NCI-H748 (cell line): Measurements from ENCODE around the gene TRMT1.

ENCODE experiments used
- DNase-seq: peaks from one replicate; lab custom pipeline; 2025; ENCODE audit not compliant: unreplicated experiment; lab: John Stamatoyannopoulos, UW

The TRMT1 gene

GRCh38 chr19:13057147-13057572 is 59.4 kb downstream of the TRMT1 start:
- DNase-seq: peak; percentile 91

DNA sequence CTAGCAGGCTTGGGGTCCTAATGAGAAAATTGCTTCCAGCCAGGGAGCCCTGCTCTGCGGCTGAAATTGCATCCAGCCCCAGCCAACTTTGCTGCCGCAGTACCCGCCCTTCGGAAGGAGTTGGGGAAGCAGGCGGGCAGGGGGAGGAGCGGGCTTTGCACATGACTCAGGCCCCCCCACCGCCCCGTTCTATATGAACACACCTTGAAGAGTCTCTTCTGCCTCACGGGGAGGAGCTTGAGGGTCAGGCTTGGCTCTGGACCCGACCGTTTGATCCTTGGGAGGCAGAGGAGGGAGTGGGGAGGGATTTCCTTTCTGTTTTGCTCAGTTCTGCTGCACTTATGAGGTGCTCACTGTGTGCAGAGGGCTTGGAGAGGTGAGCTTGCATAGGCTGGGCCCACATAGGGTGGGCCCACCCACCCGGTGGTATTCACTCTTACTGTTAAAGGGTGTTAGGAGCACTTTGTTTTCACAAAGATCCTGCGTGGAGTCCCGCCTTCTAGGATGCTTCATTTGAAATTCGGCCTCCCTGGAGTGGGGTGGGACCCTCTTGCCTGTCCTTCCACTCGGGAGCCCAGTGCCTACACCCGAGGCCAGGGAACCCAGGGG is 60.4 kb downstream of the TRMT1 start:
- DNase-seq: no peak

GRCh38 chr19:13055213-13056051 is 61.1 kb downstream of the TRMT1 start:
- no peak for DNase-seq
